Activated T-cell treated with anti-CD3 and anti-CD28 coated beads, Interleukin-2, amount 50 U/mL, for 1 hour (primary cell): ENCODE data around the gene PCSK5.

ENCODE experiments used
- DNase-seq: peaks from one replicate; pipeline ENCODE4 v3.0.0-alpha.2; 2020

Gene PCSK5

DNA sequence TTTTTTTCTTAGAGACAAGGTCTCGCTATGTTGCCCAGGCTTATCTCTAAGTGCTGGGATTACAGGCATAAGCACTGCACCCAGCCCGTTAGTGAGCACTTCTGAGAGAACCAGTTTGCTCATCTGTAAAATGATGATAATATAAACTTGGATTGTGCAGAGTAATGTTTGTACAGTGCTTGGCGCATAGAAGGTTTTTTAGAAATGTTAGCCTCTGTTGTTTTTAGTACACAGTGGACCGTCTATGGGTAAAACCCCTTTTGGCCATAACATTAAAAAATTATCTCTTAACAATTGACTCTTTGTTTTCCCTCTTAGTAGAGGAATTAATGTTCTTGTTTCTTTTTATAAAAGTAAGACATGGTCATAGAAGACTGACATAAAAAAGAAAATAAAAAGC, 202.1 kb downstream of the PCSK5 start:
- no peak for DNase-seq

DNA sequence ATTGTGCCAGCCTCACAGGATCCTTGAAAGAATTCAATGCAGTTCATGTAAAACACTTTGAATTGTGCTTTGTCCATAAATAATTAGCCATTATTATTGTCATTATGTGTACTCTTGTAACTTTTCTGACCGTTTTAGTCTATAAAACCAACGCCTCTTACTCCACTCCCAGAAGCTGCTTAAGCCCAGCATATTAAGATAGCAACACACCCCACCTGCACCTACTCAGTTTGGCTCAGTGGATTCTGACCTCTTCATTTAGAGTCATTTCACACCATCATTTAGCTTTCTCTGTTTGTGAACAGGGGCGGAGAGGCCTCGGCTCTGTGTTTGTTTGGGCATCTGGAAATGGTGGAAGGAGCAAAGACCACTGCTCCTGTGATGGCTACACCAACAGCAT, 205.1 kb downstream of the PCSK5 start:
- DNase-seq, result no peak

DNA sequence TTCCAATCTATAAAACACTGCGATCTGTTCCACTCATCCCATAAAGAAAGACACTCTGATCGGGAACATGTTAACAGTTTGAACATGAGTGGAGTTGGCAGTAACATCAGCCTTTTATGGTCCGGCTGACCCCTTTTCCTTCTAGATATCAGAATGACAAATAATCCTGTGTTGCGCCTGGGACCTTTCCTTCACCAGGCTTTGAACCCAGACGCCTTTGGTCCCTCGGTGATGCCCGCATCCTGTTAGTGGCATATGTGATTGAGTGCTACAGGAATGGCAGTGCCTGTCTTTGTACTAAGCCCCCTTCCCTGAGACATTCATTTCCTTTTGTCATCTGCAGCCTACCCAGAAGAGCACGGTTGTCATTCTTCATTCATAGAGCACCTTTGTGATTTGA, 209.0 kb downstream of the PCSK5 start:
- DNase-seq, result no peak

- no peak for DNase-seq
These were observed 210.6 kb downstream of the PCSK5 start for GRCh38 chr9:76101075-76101474.

DNA sequence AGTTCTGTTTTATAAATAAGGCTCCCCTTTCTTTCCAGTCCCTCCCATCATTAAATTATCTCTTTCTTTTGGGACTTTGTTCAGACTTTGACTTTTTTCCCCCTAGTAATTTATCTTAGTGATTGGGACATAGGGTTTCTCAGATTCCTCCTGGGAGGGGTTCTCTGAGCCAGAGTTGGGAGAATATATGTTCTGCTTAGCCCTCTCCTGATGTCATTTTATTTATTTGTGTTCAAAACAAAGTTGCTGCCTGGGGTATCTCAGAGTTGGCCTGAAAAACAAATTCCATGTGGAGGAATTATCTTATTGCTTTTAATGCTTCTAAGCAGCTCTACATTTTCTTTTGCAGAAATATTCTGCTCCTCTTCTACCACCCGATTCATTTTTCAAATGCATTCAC, 211.0 kb downstream of the PCSK5 start:
- DNase-seq, result no peak

DNA sequence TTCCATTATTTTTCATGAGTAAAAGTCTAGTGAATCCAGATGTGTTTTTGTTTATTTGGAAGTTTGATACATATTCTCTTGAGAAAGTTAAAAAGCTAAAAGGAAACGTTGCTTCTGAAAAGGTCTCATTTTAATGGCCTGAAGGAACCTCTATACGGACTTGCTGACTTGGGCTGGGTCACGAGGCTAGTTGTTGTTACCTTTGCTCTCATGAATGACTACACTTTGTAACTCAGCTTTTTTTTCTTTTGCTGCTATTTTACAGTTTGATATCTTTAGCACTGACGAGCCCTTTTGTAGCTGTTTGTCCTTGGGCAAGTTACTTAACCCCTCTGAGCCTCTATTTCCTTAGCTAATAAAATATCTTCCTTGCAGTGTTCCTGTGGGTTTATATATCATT, 211.5 kb downstream of the PCSK5 start:
- DNase-seq, result no peak

- no peak for DNase-seq
These were observed 213.2 kb downstream of the PCSK5 start for GRCh38 chr9:76103531-76104315.

DNA sequence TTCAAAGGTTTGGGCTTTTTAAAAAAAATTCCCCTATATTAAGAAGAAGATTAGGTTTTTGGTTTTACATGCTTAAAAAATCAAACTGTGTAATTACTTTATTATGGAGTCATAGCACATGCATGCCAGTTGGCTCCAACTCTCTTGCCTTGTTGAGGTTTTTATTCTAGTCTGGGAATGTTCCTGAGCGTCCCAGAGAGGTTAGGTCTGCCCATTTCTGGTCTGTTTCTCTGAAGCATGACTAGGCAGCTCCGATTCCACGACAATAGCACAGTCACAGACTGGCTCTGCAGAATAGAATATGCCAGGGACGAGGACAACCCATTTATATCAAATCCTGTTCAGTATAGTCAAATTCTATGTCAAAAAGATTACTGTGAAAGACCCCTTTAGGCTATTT, 217.0 kb downstream of the PCSK5 start:
- DNase-seq, result no peak

- DNase-seq, result no peak
These were observed 219.5 kb downstream of the PCSK5 start for GRCh38 chr9:76109953-76110352.

GRCh38 chr9:76112151-76112550, 221.7 kb downstream of the PCSK5 start:
- DNase-seq, result no peak

- DNase-seq, result no peak
These were observed 223.7 kb downstream of the PCSK5 start for GRCh38 chr9:76114144-76114543.

- DNase-seq, result no peak
These were observed 224.9 kb downstream of the PCSK5 start for GRCh38 chr9:76115396-76115795.

DNA sequence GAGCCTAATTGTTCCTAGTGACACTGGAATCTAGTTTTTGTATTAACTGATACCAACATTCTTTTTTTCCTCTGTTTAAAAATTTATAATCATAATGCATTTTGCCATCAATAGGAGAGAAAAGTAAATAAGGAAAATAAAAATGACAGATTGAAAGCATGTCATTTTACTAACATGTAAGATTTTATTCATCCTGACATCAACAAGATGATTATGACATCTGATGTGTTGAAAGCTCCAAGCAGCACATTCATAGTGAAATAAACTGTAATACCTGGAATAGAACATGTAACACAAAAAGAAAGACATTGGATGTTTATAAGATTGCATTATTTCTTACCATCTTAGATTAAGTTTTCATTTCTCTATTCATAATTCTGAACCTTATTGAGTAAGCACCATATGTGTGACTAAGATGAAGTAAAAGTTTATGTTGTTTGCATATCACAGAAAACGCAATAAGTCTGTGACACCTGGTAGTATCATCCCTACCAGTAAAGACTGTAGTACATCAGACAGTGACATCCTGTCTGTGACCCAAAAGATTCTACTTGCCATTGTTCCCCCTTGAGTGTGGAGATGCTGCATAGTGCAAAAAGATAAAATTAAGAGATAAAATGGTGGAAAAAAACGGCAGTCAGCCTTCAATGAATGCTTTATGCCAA, 225.6 kb downstream of the PCSK5 start:
- DNase-seq, result no peak

DNA sequence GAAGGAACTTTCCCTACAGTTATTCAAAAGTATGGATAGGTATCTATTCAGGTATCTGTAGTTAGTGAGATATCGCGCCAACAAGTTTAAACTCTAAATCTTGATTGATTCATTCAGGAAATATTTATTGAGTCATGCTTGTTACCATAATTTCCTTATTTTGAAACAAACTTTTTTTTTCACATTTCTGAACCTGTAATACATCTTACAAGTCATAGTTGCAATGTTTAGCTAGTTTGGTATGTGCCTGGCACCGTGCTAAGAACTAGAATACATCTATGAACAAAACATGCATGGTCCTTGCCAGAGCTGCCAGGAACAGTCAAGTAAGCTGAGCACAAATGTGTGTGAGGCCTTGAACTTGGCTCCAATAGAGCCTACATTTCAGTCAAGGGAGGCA, 226.4 kb downstream of the PCSK5 start:
- no peak for DNase-seq

- no peak for DNase-seq
These were observed 237.2 kb downstream of the PCSK5 start for GRCh38 chr9:76127637-76128036.

DNA sequence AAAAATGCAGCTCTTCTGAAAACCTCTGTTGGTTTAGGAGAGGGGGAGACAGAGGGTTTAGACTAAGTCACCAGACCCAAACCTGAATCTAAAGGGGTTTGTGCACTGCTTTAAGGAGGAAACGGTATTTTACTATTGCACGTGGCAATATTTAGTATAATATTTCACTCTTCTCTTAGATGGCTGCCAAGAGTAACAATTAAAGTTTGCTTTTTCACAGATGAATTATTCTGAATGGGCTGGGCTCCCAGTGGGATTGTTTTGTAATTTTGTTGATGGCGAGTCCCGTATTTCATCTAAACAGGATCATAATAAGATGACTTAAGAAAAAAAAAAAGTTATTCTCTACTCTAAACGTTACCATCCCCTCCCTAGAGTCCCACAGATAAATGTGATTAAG, 245.4 kb downstream of the PCSK5 start:
- DNase-seq, result no peak

GRCh38 chr9:76136986-76137385, 246.5 kb downstream of the PCSK5 start:
- DNase-seq, result no peak

- DNase-seq, result no peak
These were observed 247.5 kb downstream of the PCSK5 start for GRCh38 chr9:76137931-76138330.

GRCh38 chr9:76138360-76138759, 247.9 kb downstream of the PCSK5 start:
- no peak for DNase-seq

DNA sequence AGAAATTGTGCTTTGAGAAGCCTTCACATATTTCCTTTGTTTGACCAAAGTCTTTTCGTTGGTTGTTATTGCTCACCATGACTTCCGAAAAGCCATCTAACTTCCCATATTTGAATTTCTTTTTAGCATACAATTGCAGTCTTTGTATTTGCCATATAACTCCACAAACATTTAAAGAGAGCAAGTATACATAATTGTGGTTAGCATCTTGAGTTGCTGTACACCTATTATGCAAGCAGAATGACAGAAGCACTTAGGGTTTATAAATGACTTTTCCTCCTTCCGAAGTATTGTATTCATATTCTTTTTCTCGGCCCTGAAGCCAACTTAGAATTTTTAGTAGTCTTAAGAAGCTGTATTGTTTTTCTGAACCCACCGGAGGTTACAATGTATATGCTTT, 253.4 kb downstream of the PCSK5 start:
- no peak for DNase-seq

DNA sequence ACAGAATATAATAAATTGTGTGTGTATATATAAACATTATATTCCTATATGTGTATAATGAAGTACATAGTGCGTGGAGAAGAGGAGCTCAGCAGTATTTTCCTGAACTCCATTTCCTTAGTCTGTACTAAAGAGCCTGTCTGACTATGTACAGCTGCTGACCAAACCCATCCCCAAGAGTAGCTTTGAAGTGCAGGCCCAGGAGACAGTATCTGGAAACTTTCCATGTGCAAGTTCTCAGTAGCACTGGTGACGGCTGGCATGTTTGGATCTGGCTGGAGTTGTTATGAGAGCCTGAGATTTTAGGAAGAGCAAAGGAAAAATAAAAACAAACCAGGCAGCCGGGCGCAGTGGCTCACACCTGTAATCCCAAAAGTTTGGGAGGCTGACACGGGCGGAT, 259.5 kb downstream of the PCSK5 start:
- no peak for DNase-seq

GRCh38 chr9:76151267-76151666, 260.8 kb downstream of the PCSK5 start:
- no peak for DNase-seq

- DNase-seq, result no peak
These were observed 262.9 kb downstream of the PCSK5 start for GRCh38 chr9:76153339-76153738.

GRCh38 chr9:76153902-76154629, 263.6 kb downstream of the PCSK5 start:
- no peak for DNase-seq
